ENCODE data around the gene EPC2. TPM values are rescaled to one million over a fixed set of nuclear protein-coding genes. Genes with fewer than 3 reads are reported as not detected.
"Not testable (repeated sequence)": the region's sequence is repeated elsewhere in the genome, so short reads cannot be mapped to it uniquely, and the experiment has no call there.

EPC2 gene
- total RNA-seq, 1 donor from 2014 or later = 27.5 TPM

DNA sequence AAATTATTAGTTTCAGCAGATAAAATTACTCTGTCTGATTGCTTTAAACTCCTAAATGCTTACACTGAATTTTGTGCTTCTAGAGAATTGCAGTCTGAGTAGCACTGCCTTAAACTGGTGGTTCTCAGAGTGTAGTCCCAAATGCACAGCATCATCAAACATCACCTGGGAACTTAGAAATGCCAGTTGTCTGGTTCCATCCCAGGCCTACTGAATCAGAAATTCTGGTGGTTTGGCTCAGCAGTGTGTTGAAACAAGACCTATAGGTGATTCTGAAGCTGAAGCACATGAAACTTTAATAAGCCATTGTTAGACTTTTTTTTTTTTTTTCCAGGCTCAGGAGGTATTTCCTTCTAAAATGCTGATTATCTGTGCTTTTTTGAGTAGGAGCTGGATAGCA is 22.0 kb downstream of the EPC2 start:
- intact Hi-C loops (cut with DNase I) = no loop called here
- DNase-seq (ENCODE audit: low spot score) = no peak

DNA sequence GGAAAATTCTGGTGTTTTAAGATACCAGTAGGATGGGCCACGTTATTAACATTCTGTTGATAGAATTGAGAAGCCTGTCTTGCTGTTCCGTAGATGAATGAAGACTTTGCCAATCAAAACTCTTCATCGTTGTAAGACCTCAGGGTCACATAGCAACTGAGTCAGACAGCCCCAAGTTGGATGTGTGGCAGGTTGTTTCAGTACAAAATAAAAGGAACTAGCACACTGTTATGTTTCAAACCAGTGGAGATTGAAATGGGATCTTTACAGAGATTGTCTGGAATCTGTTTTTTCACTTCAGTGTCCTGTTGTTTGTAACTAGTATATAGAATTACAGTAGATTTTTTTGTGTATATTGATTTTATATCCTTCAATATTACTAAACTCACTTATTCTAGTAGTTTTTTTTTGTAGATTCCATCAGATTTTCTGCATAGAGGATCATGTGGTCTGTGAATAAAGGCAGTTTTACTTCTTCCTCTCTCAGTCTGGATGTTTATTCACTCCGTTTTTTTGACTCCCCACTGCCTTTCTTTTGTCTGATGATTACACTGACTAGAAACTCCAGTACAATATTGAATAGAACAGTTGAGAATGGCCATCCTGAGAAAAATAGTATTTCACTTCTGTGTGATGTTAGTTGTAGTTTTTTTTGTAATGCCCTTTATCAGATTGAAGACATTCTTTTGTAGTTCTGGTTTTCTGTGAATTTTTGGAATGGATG is 22.7 kb downstream of the EPC2 start:
- no peak for DNase-seq (ENCODE audit: low spot score)
- intact Hi-C loops (cut with DNase I) = no loop called here

DNA sequence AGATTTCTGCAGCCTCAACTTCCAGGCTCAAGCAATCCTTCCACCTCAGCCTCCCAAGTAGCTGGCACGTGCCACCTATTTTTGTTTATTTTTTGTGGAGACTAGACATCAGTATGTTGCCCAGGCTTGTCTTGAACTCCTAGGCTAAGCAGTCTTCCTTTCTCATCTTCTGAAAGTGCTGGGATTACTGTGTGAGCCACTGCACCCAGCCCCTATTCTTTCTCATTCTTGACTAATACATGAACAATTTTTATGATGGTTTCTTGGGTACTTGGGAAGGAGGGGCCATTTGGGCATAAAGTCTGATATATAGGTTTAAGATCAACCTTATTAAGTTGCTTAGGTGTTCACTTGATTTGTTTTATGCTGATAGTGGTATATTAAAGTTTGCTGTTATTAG is 26.2 kb downstream of the EPC2 start:
- intact Hi-C loops (cut with DNase I) = no loop called here
- no peak for DNase-seq (ENCODE audit: low spot score)

- DNase-seq (ENCODE audit: low spot score) = no peak
- intact Hi-C loops (cut with DNase I) = no loop called here
These were observed 29.8 kb downstream of the EPC2 start for GRCh38 chr2:148674063-148675020.

DNA sequence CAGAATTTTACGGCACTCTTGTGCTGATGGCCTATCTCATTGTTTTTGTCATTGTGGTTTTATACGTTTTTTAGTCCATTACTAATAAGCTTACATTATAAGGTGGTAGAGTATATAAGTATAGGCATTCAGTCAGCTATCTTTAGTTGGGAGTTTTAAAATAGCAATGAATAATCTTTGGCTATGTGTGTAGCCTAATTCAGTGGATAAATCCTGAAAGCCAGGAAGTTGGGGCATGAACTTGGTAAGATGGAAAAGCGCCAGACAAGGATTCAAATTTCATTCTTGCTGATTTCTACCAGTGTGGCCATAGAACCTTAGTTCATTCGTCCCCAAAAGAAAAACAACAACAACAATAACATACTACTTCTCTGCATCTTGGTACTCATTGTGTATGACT is 31.2 kb downstream of the EPC2 start:
- no peak for DNase-seq (ENCODE audit: low spot score)
- intact Hi-C loops (cut with DNase I) = no loop called here

GRCh38 chr2:148678302-148679179 is 34.0 kb downstream of the EPC2 start:
- DNase-seq (ENCODE audit: low spot score); intact Hi-C loops (cut with DNase I): not testable (repeated sequence)

- no peak for DNase-seq (ENCODE audit: low spot score)
- intact Hi-C loops (cut with DNase I) = no loop called here
These were observed 35.9 kb downstream of the EPC2 start for GRCh38 chr2:148680462-148680861.

DNA sequence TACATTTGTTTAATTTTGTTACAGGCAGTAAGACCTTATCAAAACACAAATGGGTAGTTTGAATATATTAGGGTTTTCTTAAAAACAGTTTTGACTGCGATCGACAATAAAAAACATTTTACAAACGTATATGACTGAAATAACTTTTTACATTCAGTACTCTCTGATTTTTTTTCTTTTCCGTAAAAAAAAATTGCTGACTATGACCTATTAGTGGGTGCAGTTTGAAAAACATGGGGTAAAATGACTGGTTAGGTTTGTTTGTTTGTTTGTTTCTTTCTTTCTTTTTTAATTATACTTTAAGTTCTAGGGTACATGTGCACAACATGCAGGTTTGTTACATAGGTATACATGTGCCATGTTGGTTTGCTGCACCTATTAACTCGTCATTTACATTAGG is 36.9 kb downstream of the EPC2 start:
- DNase-seq (ENCODE audit: low spot score) = no peak
- intact Hi-C loops (cut with DNase I) = no loop called here

DNA sequence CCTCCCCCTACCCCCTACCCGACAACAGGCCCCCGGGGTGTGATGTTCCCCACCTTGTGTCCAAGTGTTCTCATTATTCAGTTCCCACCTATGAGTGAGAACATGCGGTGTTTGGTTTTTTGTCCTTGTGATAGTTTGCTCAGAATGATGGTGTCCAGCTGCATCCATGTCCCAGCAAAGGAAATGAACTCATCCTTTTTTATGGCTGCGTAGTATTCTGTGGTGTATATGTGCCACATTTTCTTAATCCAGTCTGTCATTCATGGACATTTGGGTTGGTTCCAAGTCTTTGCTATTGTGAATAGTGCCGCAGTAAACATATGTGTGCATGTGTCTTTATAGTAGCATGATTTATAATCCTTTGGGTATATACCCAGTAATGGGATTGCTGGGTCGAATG is 37.3 kb downstream of the EPC2 start:
- DNase-seq (ENCODE audit: low spot score); intact Hi-C loops (cut with DNase I): not testable (repeated sequence)

GRCh38 chr2:148684507-148684906 is 40.0 kb downstream of the EPC2 start:
- intact Hi-C loops (cut with DNase I) = no loop called here
- no peak for DNase-seq (ENCODE audit: low spot score)

- intact Hi-C loops (cut with DNase I) = no loop called here
These were observed 43.0 kb downstream of the EPC2 start for GRCh38 chr2:148687543-148687942.

GRCh38 chr2:148688011-148688410 is 43.5 kb downstream of the EPC2 start:
- intact Hi-C loops (cut with DNase I) = not testable (repeated sequence)

More at GRCh38 chr2:148687543-148687942, 43.0 kb downstream of the EPC2 start:
- no peak for DNase-seq (ENCODE audit: low spot score)

GRCh38 chr2:148696985-148697384 is 52.4 kb downstream of the EPC2 start:
- intact Hi-C loops (cut with DNase I) = no loop called here
- no peak for DNase-seq (ENCODE audit: low spot score)

More at GRCh38 chr2:148688011-148688410, 43.5 kb downstream of the EPC2 start:
- DNase-seq (ENCODE audit: low spot score) = not testable (repeated sequence)

GRCh38 chr2:148699830-148700229 is 55.3 kb downstream of the EPC2 start:
- intact Hi-C loops (cut with DNase I) = no loop called here
- DNase-seq (ENCODE audit: low spot score) = no peak

DNA sequence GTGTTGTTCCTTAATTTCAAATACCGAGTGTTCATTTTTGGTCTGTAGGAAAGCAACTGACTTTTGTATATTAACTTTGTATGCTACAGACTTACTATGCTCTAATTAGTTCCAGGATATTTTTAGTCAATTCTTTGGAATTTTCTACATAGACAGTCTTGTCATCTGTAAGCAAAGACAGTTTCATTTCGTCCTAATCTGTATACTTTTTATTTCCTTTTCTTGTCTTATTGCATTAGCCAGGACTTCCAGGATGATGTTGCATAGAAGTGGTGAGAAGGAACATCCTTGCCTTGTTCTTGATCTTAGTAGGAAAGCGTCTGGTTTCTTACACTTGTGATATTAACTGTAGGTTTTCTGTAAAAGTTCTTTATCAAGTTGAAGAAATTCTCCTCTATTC is 56.5 kb downstream of the EPC2 start:
- intact Hi-C loops (cut with DNase I) = no loop called here

GRCh38 chr2:148701877-148702276 is 57.3 kb downstream of the EPC2 start:
- intact Hi-C loops (cut with DNase I) = no loop called here

More for the DNA sequence above, 56.5 kb downstream of the EPC2 start:
- no peak for DNase-seq (ENCODE audit: low spot score)

GRCh38 chr2:148702475-148702874 is 57.9 kb downstream of the EPC2 start:
- DNase-seq (ENCODE audit: low spot score) = no peak
- intact Hi-C loops (cut with DNase I) = no loop called here

More at GRCh38 chr2:148701877-148702276, 57.3 kb downstream of the EPC2 start:
- DNase-seq (ENCODE audit: low spot score) = no peak

DNA sequence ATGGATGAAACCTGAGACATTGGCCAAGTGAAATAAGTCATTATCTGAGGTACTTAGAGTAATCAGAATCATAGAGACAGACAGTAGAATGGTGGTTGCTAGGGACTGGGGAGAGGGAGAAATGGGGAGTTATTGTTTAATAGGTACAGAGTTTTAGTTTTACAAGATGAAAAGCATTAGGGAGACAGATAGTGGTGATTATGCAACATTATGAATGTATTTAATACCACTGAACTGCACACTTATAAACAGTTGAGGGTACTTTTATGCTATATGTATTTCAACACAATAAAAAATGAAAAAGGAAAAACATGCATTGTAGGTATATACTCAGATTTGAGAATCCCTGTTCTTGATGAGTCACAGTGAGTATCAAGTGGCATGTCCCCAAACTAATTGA is 59.7 kb downstream of the EPC2 start:
- no peak for DNase-seq (ENCODE audit: low spot score)
- intact Hi-C loops (cut with DNase I) = no loop called here

- intact Hi-C loops (cut with DNase I) = no loop called here
- no peak for DNase-seq (ENCODE audit: low spot score)
These were observed 71.9 kb downstream of the EPC2 start for GRCh38 chr2:148716378-148716920.

Measured in cardiac septum (tissue), 1 donor.